ENCODE results near the gene SEMA5B. TPM values are rescaled to one million over a fixed set of nuclear protein-coding genes. Genes with fewer than 3 reads are reported as not detected.

The SEMA5B gene
- total and polyA plus RNA-seq, 2 of the 4 experiments (the other 2 are of a cell fraction) = not detected

GRCh38 chr3:123072564-123072963 is 45.0 kb upstream of the SEMA5B start:
- BruUV-seq (replicated peaks) = no TSS peak

More at GRCh38 chr3:123072564-123072963, 45.0 kb upstream of the SEMA5B start:
- CTCF ChIA-PET = no interaction called here
- Histone ChIP-seq H3K36me3 (ENCODE audit: control insufficient read depth, insufficient read depth, low read length) (no peaks in the 10 kb centered on the region), H3K4me3 (ENCODE audit: insufficient read depth, low read depth, low read length) (no peak overlapping the region), H3K23ac (ENCODE audit: low read depth, low read length) (no peak overlapping the region), H3K14ac (replicated peaks; ENCODE audit: low read depth, low read length) (no peak overlapping the region), H3K27ac (ENCODE audit: insufficient read depth, low read length) (no peak overlapping the region), H2BK120ac (ENCODE audit: low read depth, low read length) (no peak overlapping the region), H3K18ac (ENCODE audit: low read depth, low read length) (no peak overlapping the region), H2BK5ac (ENCODE audit: low read depth, low read length, poor library complexity, severe bottlenecking) (no peak overlapping the region), H2BK20ac (ENCODE audit: low read depth, low read length) (no peak overlapping the region), H3K4me1 (ENCODE audit: control insufficient read depth, insufficient read depth, low read length) (peaks cover 9% of the 10 kb centered on the region), H2AFZ (replicated peaks; ENCODE audit: low read length, poor library complexity) (no peak overlapping the region), H4K8ac (ENCODE audit: low read depth in 2 of 2, low read length in 2 of 2) (no peak overlapping the region), H2AK5ac (ENCODE audit: low read depth, low read length) (no peak overlapping the region), H2AK9ac (replicated peaks; ENCODE audit: low read depth, low read length, poor library complexity) (no peak overlapping the region), H3K79me1 (ENCODE audit: low read depth in 1 of 2, low read length in 2 of 2) (peaks cover 41 to 84% of the 10 kb centered on the region in 2 experiments), H4K91ac (ENCODE audit: insufficient read depth, low read depth, low read length) (no peak overlapping the region), H3K9me3 (ENCODE audit: control insufficient read depth, insufficient read depth, low read length) (no peaks in the 10 kb centered on the region), H2BK15ac (ENCODE audit: low read depth, low read length) (no peak overlapping the region), H4K5ac (ENCODE audit: low read depth, low read length) (no peak overlapping the region), H4K20me1 (ENCODE audit: insufficient read depth, low read length) (peaks cover 80% of the 10 kb centered on the region), H3K4me2 (ENCODE audit: low read depth, low read length) (no peak overlapping the region), H3K9ac (ENCODE audit: low read depth, low read length) (no peak overlapping the region), H3K56ac (ENCODE audit: extremely low read depth, insufficient read depth, low read length) (no peak overlapping the region), H3K9me1 (ENCODE audit: insufficient read depth, low read length) (peaks cover 22% of the 10 kb centered on the region), H3K27me3 (ENCODE audit: control insufficient read depth, insufficient read depth, low read length) (no peaks in the 10 kb centered on the region), H3K4ac (ENCODE audit: low read depth, low read length) (no peak overlapping the region)
- TF ChIP-seq RCOR1 (IDR thresholded peaks at IDR 0.05; ENCODE audit: insufficient replicate concordance, low read length) (no peak), ELK1 (IDR thresholded peaks at IDR 0.05; ENCODE audit: borderline replicate concordance, low read depth, low read length) (no peak), MAZ (IDR thresholded peaks at IDR 0.05; ENCODE audit: borderline replicate concordance, low read depth, low read length) (no peak), NFE2L2 (IDR thresholded peaks at IDR 0.05; ENCODE audit: low read depth, low read length) (no peak), RFX5 (IDR thresholded peaks at IDR 0.05; ENCODE audit: low read depth, low read length) (no peak), USF2 (IDR thresholded peaks at IDR 0.05; ENCODE audit: low read depth, low read length) (no peak), CTCF (conservative IDR thresholded peaks at IDR 0.05; ENCODE audit: low read depth, low read length) (no peak), CHD1 (IDR thresholded peaks at IDR 0.05; ENCODE audit: low read depth, low read length) (no peak), FOS (IDR thresholded peaks at IDR 0.05; ENCODE audit: low read depth, low read length) (no peak)
- POLR2A ChIA-PET (ENCODE audit: unreplicated experiment) = no interaction called here
- no peak for DNase-seq
- no CpG with 5 or more reads among the region's 1 CpG for WGBS, 2 experiments (ENCODE audit: extremely low coverage in 2 of 2, insufficient read length in 1 of 2)
- dilution Hi-C loops (cut with HindIII; ENCODE audit: low sequenced_read_pairs, unreplicated experiment) (no loop called here), intact Hi-C loops (cut with micrococcal nuclease) (no loop called here), in situ Hi-C loops (cut with MboI; ENCODE audit: low sequenced_read_pairs) (no loop called here)
- no peak for ATAC-seq (ENCODE audit: low read depth)

Data from IMR-90 (cell line).